ENCODE results near the gene CALCOCO2. TPM values are rescaled to one million over a fixed set of nuclear protein-coding genes. Genes with fewer than 3 reads are reported as not detected.
"Not testable (repeated sequence)": the region's sequence is repeated elsewhere in the genome, so short reads cannot be mapped to it uniquely, and the experiment has no call there.

CALCOCO2 gene
- total RNA-seq, 1 donor from 2014 or later: 97.9 TPM

DNA sequence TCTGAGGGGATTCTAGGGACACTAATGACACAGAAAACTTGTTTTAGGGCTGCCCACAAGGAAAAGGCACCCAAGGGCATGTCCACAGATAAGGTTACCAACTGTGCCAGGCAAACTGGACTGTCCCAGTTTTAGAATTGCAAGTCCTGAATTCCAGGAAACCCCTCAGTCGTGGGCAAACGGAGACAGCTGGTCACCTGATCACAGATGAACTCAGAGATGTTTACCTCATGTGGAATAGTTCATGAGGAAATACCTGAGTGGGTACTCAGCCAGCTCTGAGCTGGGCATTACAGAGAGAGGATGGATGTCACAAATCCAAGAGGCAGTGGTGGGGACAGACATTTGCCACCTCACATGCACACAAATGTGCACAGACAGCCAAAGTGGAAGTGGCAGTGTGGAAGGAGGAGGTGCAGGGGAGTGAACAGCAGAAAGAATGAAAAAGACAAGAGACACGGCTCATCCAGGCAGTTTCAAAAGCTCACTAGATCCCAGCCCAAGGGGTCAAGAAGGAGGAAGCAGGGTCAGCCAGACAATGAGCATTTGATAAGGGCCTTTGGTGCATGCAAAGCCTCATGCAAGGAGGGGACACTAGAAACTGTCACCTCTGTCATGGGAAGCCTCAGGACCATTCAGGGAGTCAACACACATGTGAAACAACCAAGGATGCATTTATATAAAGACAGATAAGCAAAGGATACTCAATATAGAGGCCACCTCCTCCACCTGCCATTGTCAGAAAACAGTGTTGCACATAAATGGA lies 38.6 kb upstream of the CALCOCO2 start:
- H3K27me3 Mint-ChIP-seq (ENCODE audit: low read depth): peaks cover 61% of the 10 kb centered on the region
- no peak overlapping the region for H3K4me3 Mint-ChIP-seq (ENCODE audit: unreplicated experiment)
- H3K9me3 Mint-ChIP-seq (ENCODE audit: low read depth): no peaks in the 10 kb centered on the region
- H3K27ac Mint-ChIP-seq (ENCODE audit: unreplicated experiment): no peak overlapping the region
- peaks cover 5% of the 10 kb centered on the region for H3K4me1 Mint-ChIP-seq (ENCODE audit: low read depth)
- TF ChIP-seq CTCF (IDR thresholded peaks at IDR 0.05): no peak
- no peak for DNase-seq (ENCODE audit: low spot score)
- peaks cover 4% of the 10 kb centered on the region for H3K36me3 Mint-ChIP-seq (ENCODE audit: low read depth)

GRCh38 chr17:48795444-48796162 lies 35.2 kb upstream of the CALCOCO2 start:
- Mint-ChIP-seq H3K36me3 (ENCODE audit: low read depth) (peaks cover 4% of the 10 kb centered on the region), H3K4me3 (ENCODE audit: unreplicated experiment) (no peak overlapping the region), H3K4me1 (ENCODE audit: low read depth) (peaks cover 5% of the 10 kb centered on the region), H3K9me3 (ENCODE audit: low read depth) (no peaks in the 10 kb centered on the region), H3K27me3 (ENCODE audit: low read depth) (peaks cover 51% of the 10 kb centered on the region), H3K27ac (ENCODE audit: unreplicated experiment) (no peak overlapping the region)
- DNase-seq (ENCODE audit: low spot score): no peak
- TF ChIP-seq CTCF (IDR thresholded peaks at IDR 0.05): no peak

DNA sequence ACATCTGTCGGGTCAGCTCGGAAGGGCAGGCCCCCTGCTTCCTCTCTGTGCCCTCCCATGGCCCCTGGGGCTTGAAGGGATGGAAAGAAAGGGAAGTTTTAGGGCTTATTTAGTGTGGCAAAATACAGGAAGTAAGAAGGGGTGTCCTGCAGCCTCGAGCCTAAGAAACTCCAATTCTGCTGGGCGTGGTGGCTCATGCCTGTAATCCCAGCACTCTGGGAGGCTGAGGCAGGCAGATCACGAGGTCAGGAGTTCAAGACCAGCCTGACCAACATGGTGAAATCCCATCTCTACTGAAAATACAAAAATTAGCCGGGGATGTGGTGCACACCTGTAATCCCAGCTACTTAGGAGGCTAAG lies 34.7 kb upstream of the CALCOCO2 start:
- not testable (repeated sequence) for H3K36me3 Mint-ChIP-seq (ENCODE audit: low read depth); H3K27ac Mint-ChIP-seq (ENCODE audit: unreplicated experiment); H3K4me3 Mint-ChIP-seq (ENCODE audit: unreplicated experiment); H3K9me3 Mint-ChIP-seq (ENCODE audit: low read depth); DNase-seq (ENCODE audit: low spot score); H3K4me1 Mint-ChIP-seq (ENCODE audit: low read depth)
- H3K27me3 Mint-ChIP-seq (ENCODE audit: low read depth): peaks cover 52% of the 10 kb centered on the region

DNA sequence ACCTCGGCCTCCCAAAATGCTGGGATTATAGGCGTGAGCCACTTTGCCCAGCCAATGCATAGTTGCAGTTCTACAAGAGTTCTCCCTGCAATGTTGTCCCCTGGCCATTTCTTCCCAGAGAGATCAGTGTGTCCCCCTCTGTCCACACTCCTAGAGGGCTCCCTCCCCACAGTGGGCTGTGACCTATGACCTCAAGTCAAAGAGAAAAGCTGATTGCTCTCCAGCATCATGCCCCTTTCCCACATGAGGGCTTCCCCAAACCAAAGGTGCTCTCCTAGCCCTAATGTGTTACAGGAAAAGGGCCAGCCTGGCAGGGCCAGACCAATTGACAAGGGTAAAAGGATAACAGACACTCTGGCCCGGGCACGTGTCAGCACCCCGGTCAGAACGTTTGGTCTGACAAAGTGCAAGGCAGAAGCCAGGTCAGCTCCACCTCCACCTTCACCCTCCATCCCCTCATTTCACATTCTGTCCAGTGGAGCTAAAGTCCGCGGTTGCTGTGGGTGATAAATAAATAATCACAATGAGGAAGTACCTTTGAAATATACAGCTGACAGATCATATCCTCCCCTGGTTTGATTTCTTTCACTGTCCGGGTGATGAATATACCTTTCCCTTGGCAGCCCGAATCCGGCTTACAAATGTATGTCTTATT lies 31.6 kb upstream of the CALCOCO2 start:
- peaks cover 5% of the 10 kb centered on the region for H3K4me1 Mint-ChIP-seq (ENCODE audit: low read depth)
- TF ChIP-seq CTCF (IDR thresholded peaks at IDR 0.05): no peak
- no peak overlapping the region for H3K27ac Mint-ChIP-seq (ENCODE audit: unreplicated experiment)
- H3K36me3 Mint-ChIP-seq (ENCODE audit: low read depth): peaks cover 3% of the 10 kb centered on the region
- H3K9me3 Mint-ChIP-seq (ENCODE audit: low read depth): no peaks in the 10 kb centered on the region
- no peak for DNase-seq (ENCODE audit: low spot score)
- no peak overlapping the region for H3K4me3 Mint-ChIP-seq (ENCODE audit: unreplicated experiment)
- H3K27me3 Mint-ChIP-seq (ENCODE audit: low read depth): peaks cover 44% of the 10 kb centered on the region

GRCh38 chr17:48800626-48801217 lies 30.1 kb upstream of the CALCOCO2 start:
- Mint-ChIP-seq H3K4me3 (ENCODE audit: unreplicated experiment) (no peak overlapping the region), H3K9me3 (ENCODE audit: low read depth) (no peaks in the 10 kb centered on the region), H3K27ac (ENCODE audit: unreplicated experiment) (no peak overlapping the region), H3K27me3 (ENCODE audit: low read depth) (peaks cover 48% of the 10 kb centered on the region), H3K4me1 (ENCODE audit: low read depth) (no peaks in the 10 kb centered on the region), H3K36me3 (ENCODE audit: low read depth) (no peaks in the 10 kb centered on the region)
- no peak for DNase-seq (ENCODE audit: low spot score)
- TF ChIP-seq CTCF (IDR thresholded peaks at IDR 0.05): no peak
